Karpas-422 (cell line): ENCODE results near the gene DHTKD1. TPM values are rescaled to one million over a fixed set of nuclear protein-coding genes. Genes with fewer than 3 reads are reported as not detected.

Source experiments
- DNase-seq: peaks from one replicate; pipeline ENCODE4 v3.0.0-alpha.2; 2015
- H2AFZ ChIP-seq: fragments of 200-600 bp; sonication (generic); 2 replicates; pipeline ENCODE4 v1.6.1; 2014; ENCODE audit warnings: antibody characterized with exemption, low read length, mixed read lengths
- H3K27ac ChIP-seq: fragments of 200-600 bp; sonication (generic); 2 replicates; pipeline ENCODE4 v1.5.1; 2014; ENCODE audit warnings: mild to moderate bottlenecking, low read length, moderate library complexity
- H3K27me3 ChIP-seq: fragments of 200-600 bp; sonication (generic); 2 replicates; pipeline ENCODE4 v1.6.1; 2014; ENCODE audit warnings: low read length, mixed read lengths
- H3K36me3 ChIP-seq: fragments of 200-600 bp; sonication (generic); 2 replicates; pipeline ENCODE4 v1.6.1; 2014; ENCODE audit warnings: low read length, mixed read lengths; ENCODE audit not compliant: insufficient read depth
- H3K4me1 ChIP-seq: fragments of 200-600 bp; sonication (generic); 2 replicates; pipeline ENCODE4 v1.6.1; 2014; ENCODE audit warnings: mild to moderate bottlenecking, low read length, mixed read lengths
- H3K4me2 ChIP-seq: fragments of 200-600 bp; sonication (generic); 2 replicates; pipeline ENCODE4 v1.6.1; 2014; ENCODE audit warnings: low read length, low read depth, mild to moderate bottlenecking; ENCODE audit not compliant: poor library complexity, severe bottlenecking
- H3K4me3 ChIP-seq: fragments of 200-600 bp; sonication (generic); 2 replicates; pipeline ENCODE4 v1.5.1; 2014; ENCODE audit warnings: mild to moderate bottlenecking, antibody characterized with exemption, low read length, mixed read lengths
- H3K79me2 ChIP-seq: fragments of 200-600 bp; sonication (generic); 2 replicates; pipeline ENCODE4 v1.6.1; 2014; ENCODE audit warnings: mild to moderate bottlenecking, low read length, mixed read lengths
- H3K9ac ChIP-seq: fragments of 200-600 bp; sonication (generic); 2 replicates; pipeline ENCODE4 v1.6.0; 2014; ENCODE audit warnings: low read length
- H3K9me2 ChIP-seq: fragments of 200-600 bp; sonication (generic), shearing (Covaris generic); replicated peaks from 2 replicates; pipeline ENCODE4 v1.6.0; 2014; ENCODE audit warnings: mild to moderate bottlenecking, low read length, moderate library complexity; ENCODE audit not compliant: insufficient read depth
- H3K9me3 ChIP-seq: fragments of 300-700, 200-600 bp; sonication (generic); 2 replicates; pipeline ENCODE4 v1.6.1; 2014; ENCODE audit warnings: low read length, mixed read lengths
- H4K20me1 ChIP-seq: fragments of 200-600 bp; sonication (generic); 2 replicates; pipeline ENCODE4 v1.6.1; 2014; ENCODE audit warnings: mild to moderate bottlenecking, antibody characterized with exemption, low read length, low read depth; ENCODE audit not compliant: insufficient read depth
- total RNA-seq: library from RNA; depleted of rRNA; stranded (reverse); fragments of >200 nt; shearing (Covaris generic); gene quantifications from 2 replicates; pipeline ENCODE4 v1.2.3, GENCODE V29; 2014; ENCODE audit warnings: low replicate concordance

DHTKD1 gene
- total RNA-seq, 1 experiment from 2014 or later: 27.3 TPM

DNA sequence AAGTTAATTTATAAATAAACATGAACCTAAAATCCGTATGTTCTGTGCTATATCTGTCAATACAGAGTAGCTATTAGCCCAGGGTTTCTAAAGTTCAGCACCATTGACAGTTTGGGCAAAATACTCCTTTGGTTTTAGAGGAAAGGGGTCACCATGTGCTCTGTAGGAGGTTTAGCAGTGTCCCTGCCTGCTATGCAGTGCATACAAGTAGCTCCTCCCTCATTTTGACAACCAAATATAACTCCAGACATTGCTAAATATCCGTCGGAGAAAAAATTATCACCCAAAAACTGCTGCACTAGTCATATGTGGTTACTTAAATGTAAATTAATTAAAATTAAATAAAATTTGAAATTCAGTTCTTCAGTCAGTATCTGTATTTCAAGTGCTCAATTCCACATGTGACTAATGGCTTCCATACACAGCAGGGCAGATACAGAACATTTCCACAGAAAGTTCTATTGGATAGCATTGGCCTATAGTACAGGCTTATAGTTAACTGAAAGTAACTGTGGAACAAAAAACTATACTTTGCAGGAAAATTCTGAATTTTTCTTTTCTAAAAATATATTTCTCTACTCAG, 32.6 kb upstream of the DHTKD1 start:
- H3K9ac ChIP-seq: no peak overlapping the region
- DNase-seq: no peak
- no peak overlapping the region for H3K4me2 ChIP-seq
- H3K9me3 ChIP-seq: no peaks in the 10 kb centered on the region
- H3K4me3 ChIP-seq: no peak overlapping the region
- H2AFZ ChIP-seq: no peak overlapping the region
- peaks cover 36% of the 10 kb centered on the region for H3K36me3 ChIP-seq
- H3K27ac ChIP-seq: no peak overlapping the region
- no peaks in the 10 kb centered on the region for H3K9me2 ChIP-seq
- H3K79me2 ChIP-seq: peaks cover 94% of the 10 kb centered on the region
- H3K4me1 ChIP-seq: peaks cover 11% of the 10 kb centered on the region
- peaks cover 13% of the 10 kb centered on the region; the same call in 1 of the 2 replicates for H4K20me1 ChIP-seq
- H3K27me3 ChIP-seq: no peaks in the 10 kb centered on the region

DNA sequence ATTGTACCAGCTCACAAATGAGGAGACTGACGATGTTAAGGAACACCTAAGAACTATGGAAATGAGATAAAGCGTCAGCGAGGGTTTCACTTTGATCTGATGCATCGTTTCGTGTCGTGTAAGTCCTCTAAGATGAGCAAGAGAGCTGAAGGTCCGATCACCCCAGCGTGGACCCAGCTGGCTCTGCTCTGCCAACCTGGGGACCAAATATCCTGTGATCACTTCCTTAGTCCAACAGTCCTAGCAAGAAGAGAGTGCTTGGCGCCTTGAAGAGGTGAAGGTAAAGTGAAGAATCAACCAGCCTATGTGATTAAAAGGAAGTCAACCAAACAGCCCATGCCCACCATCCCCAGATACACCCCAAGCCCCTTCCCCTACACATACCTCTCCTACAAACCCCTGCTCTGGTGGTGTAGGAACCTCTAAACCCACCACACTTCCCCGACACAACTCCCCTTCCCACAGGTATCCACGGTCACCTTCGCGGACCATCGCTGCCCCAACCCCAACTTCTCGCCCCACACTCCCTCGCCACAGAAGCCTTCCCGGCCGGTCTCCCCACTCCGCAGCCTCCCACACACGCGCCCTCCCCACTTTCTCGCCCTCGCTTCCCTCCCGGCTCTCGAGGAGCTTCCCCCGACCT, 26.9 kb upstream of the DHTKD1 start:
- H3K79me2 ChIP-seq: peaks cover 57% of the 10 kb centered on the region
- H3K4me1 ChIP-seq: peaks cover 27% of the 10 kb centered on the region
- 0 out of 2 replicates have a peak overlapping the region, but pooled peaks have one; percentile 82 for H2AFZ ChIP-seq
- peaks cover 3% of the 10 kb centered on the region; the same call in 1 of the 2 replicates for H3K36me3 ChIP-seq
- peak; percentile 84 for DNase-seq
- peak overlapping the region; percentile 89 for H3K4me2 ChIP-seq
- H3K9ac ChIP-seq: peak overlapping the region; percentile 100
- no peaks in the 10 kb centered on the region for H3K27me3 ChIP-seq
- peak overlapping the region; percentile 98 for H3K4me3 ChIP-seq
- H3K27ac ChIP-seq: peak overlapping the region; percentile 93
- H3K9me3 ChIP-seq: no peaks in the 10 kb centered on the region
- H3K9me2 ChIP-seq: no peaks in the 10 kb centered on the region
- peaks cover 8% of the 10 kb centered on the region; the same call in 1 of the 2 replicates for H4K20me1 ChIP-seq

DNA sequence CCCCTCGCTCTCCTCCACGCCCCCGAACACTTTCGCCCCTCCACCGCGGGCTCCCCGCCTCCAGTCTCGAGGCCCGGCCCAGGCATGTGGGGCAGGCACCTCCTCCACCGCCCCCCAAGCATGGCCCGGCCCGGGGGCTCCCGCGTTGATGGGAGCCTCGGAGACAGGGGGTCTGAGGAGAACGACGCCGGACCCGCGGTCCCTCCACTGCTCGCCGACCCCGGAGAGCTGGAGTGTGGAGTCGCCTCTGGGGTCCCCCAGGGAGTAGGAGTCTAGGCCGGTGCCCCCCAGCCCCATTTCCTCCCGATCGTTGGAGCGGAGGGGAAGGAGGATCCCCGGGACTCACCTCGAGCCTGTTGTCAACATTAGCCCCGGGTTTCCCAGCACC, 26.4 kb upstream of the DHTKD1 start:
- Histone ChIP-seq H3K4me3 (peak overlapping the region; percentile 98), H3K9ac (peak overlapping the region; percentile 100), H2AFZ (0 out of 2 replicates have a peak overlapping the region, but pooled peaks have one; percentile 82), H3K79me2 (peaks cover 52% of the 10 kb centered on the region), H3K4me1 (peaks cover 27% of the 10 kb centered on the region), H3K27me3 (no peaks in the 10 kb centered on the region), H4K20me1 (peaks cover 8% of the 10 kb centered on the region; the same call in 1 of the 2 replicates), H3K27ac (peak overlapping the region; percentile 93), H3K9me2 (no peaks in the 10 kb centered on the region), H3K9me3 (no peaks in the 10 kb centered on the region), H3K4me2 (peak overlapping the region; percentile 89), H3K36me3 (peaks cover 3% of the 10 kb centered on the region; the same call in 1 of the 2 replicates)
- peak; percentile 79 for DNase-seq

DNA sequence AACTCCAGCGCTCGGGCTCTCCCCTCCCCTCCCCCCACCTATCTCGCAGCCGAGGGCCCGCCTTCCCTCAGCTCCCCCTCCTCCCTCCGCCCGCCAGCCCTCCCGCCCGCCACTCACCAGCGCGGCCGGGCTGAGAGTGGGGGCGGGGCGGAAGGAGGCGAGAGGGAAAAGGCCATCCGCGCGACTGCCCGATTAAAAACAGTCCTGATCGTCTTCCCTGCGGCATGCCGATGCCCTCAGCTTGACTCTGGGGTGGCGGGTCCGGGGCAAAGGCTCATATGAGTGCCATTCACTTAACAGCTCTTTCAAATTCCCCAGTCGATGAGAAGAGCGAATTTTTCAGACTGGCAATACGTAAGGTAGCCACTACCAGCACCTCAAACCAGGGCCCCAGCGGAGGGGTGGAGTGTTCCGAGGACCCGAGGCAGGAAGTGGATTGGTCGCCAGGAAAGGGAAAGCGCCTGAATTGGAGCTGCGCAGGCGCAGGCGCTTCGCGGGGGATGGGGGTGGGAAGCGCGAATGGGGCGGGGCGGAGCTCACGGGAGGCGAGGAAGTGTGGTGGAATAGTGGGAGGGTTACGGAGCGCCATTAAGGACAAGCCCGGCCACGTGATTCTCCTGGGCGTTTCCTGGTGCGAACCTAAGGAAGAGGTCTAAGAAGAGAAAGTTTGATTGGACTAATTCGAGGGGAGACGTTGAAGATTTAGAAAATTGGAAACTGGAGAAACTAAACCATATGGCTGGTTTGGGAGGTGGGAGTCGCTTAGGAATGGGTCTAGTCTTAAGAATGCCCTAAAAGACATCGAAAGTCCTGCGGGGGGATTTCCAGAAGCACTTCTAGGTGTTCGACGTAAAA, 25.7 kb upstream of the DHTKD1 start, which contains the start of gene UPF2:
Gene UPF2, minus strand, starts transcription at position 13 of the 855 bp plus-strand sequence. CDS start 7,386 bp downstream, outside the sequence.
- no peaks in the 10 kb centered on the region for H3K9me3 ChIP-seq
- peaks cover 27% of the 10 kb centered on the region for H3K4me1 ChIP-seq
- peaks cover 8% of the 10 kb centered on the region; the same call in 1 of the 2 replicates for H4K20me1 ChIP-seq
- H3K4me2 ChIP-seq: peak within 1 kb of the TSS; percentile 89
- H3K4me3 ChIP-seq: peak within 1 kb of the TSS; percentile 98
- peaks cover 46% of the 10 kb centered on the region for H3K79me2 ChIP-seq
- peak within 1 kb of the TSS; percentile 100 for H3K9ac ChIP-seq
- H3K27ac ChIP-seq: peak within 1 kb of the TSS; percentile 93
- H3K27me3 ChIP-seq: no peaks in the 10 kb centered on the region
- H3K36me3 ChIP-seq: peaks cover 3% of the 10 kb centered on the region; the same call in 1 of the 2 replicates
- H2AFZ ChIP-seq: peak within 1 kb of the TSS; percentile 82; the same call in 1 of the 2 replicates
- DNase-seq: peak; percentile 98
- no peaks in the 10 kb centered on the region for H3K9me2 ChIP-seq

DNA sequence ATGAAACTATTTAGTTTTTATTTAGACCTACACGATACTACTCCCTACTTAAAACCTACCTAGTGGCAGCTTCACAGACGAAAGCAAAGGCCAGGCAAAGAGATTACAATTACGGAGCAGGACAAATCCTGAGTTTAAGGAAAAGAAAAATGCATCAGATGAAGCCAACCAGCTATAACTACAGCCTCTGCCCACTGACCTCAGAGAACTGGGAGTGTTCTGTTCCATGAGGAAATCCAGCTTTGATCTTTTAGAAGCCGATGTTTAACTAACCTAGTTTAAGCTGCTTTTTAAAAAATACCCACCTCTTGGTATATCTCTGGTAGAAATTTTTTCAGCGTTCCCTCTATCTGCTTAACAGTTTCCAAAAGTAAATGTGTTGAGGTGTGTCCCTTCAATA, 23.2 kb upstream of the DHTKD1 start:
- H3K9me3 ChIP-seq: no peaks in the 10 kb centered on the region
- peaks cover 22% of the 10 kb centered on the region for H3K4me1 ChIP-seq
- peaks cover 4% of the 10 kb centered on the region; the same call in 1 of the 2 replicates for H4K20me1 ChIP-seq
- H3K36me3 ChIP-seq: peaks cover under 1% of the 10 kb centered on the region; the same call in 1 of the 2 replicates
- H3K4me2 ChIP-seq: no peak overlapping the region
- H3K79me2 ChIP-seq: peaks cover 20% of the 10 kb centered on the region
- no peak overlapping the region for H3K4me3 ChIP-seq
- H3K9ac ChIP-seq: no peak overlapping the region
- H3K9me2 ChIP-seq: no peaks in the 10 kb centered on the region
- no peaks in the 10 kb centered on the region for H3K27me3 ChIP-seq
- DNase-seq: peak; percentile 23
- no peak overlapping the region for H2AFZ ChIP-seq
- no peak overlapping the region for H3K27ac ChIP-seq

DNA sequence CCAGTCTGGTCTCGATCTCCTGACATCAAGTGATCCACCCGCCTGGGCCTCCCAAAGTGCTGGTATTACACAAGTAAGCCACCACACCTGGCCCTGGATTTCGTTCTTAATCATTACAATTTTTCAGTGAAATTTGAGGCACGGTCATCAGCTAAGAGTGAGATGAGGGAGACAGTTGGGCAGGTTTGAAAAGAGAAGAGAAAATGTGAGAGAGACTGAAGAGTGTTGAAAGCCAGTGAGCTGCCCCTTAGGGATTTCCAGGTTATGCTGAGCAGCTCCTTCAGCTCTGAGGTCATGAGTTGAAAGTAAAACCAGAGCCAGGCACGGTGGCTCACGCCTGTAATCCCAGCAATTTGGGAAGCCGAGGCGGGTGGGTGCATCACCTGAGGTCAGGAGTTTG, 20.2 kb upstream of the DHTKD1 start:
- H3K4me1 ChIP-seq: peaks cover 14% of the 10 kb centered on the region
- H4K20me1 ChIP-seq: no peaks in the 10 kb centered on the region
- no peak overlapping the region for H3K9ac ChIP-seq
- no peaks in the 10 kb centered on the region for H3K9me2 ChIP-seq
- no peak overlapping the region for H3K4me2 ChIP-seq
- no peak overlapping the region for H2AFZ ChIP-seq
- H3K79me2 ChIP-seq: no peaks in the 10 kb centered on the region
- peak; percentile 17 for DNase-seq
- H3K27me3 ChIP-seq: no peaks in the 10 kb centered on the region
- no peaks in the 10 kb centered on the region for H3K36me3 ChIP-seq
- no peak overlapping the region for H3K4me3 ChIP-seq
- H3K9me3 ChIP-seq: no peaks in the 10 kb centered on the region
- no peak overlapping the region for H3K27ac ChIP-seq

DNA sequence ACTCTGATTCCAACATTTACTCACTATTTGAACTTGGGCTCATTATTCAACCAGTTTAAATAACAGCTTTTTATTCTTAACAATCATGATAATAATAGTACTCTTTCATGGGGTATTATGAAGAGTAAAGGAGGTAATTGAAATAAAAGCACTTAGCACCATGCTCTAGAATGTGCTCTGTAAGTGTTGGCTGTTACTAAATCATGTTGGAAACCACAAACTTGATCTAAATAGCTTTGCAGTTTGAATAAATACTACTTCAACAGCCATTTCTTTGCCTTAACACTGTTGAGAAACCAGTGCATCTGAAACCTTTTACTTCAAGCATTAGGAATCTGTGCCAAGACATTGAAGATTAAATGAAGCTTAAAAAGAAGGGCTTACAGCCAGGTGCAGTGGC, 18.2 kb upstream of the DHTKD1 start:
- H3K4me2 ChIP-seq: no peak overlapping the region
- DNase-seq: no peak
- H3K9me3 ChIP-seq: no peaks in the 10 kb centered on the region
- H3K27ac ChIP-seq: no peak overlapping the region
- no peaks in the 10 kb centered on the region for H3K9me2 ChIP-seq
- H3K4me3 ChIP-seq: no peak overlapping the region
- H3K36me3 ChIP-seq: no peaks in the 10 kb centered on the region
- H2AFZ ChIP-seq: peak overlapping the region; percentile 32; the same call in 1 of the 2 replicates
- no peaks in the 10 kb centered on the region for H4K20me1 ChIP-seq
- no peaks in the 10 kb centered on the region for H3K27me3 ChIP-seq
- H3K79me2 ChIP-seq: no peaks in the 10 kb centered on the region
- no peak overlapping the region for H3K9ac ChIP-seq
- H3K4me1 ChIP-seq: peaks cover 13% of the 10 kb centered on the region
